A673 (cell line): ENCODE results near the gene ALG14. TPM values are rescaled to one million over a fixed set of nuclear protein-coding genes. Genes with fewer than 3 reads are reported as not detected.

Experiments
- BruUV-seq: library from RNA; stranded (reverse); fragments of 400-500 nt; replicated peaks from 2 replicates; lab custom pipeline; 2021; lab: Mats Ljungman, UMichigan
- CTCF ChIA-PET: fragments of 300-600 bp; sonication (Branson Sonifier 250); formaldehyde crosslinking; loops from one replicate; lab custom pipeline; 2022; ENCODE audit warnings: antibody characterized with exemption; lab: Charles Lee
- POLR2A ChIA-PET: fragments of 300-600 bp; sonication (Branson Sonifier 250); formaldehyde crosslinking; loops from one replicate; lab custom pipeline; 2022; ENCODE audit warnings: antibody characterized with exemption; ENCODE audit not compliant: low non-redundant PET; lab: Charles Lee
- DNase-seq: peaks from one replicate; pipeline ENCODE4 v3.0.0-alpha.2; 2015; ENCODE audit warnings: low spot score
- H3K27ac ChIP-seq: fragments of 200-600 bp; sonication (generic); 2 replicates; pipeline ENCODE4 v1.5.1; 2016; ENCODE audit warnings: mixed run types, low read depth, mild to moderate bottlenecking, mixed read lengths, antibody characterized with exemption, low read length; ENCODE audit not compliant: poor library complexity, severe bottlenecking
- H3K27me3 ChIP-seq: fragments of 200-600 bp; sonication (generic); replicated peaks from 2 replicates; pipeline ENCODE4 v1.6.1; 2017; ENCODE audit warnings: mixed run types, low read depth, mild to moderate bottlenecking, mixed read lengths, antibody characterized with exemption, low read length; ENCODE audit not compliant: insufficient read depth, poor library complexity
- H3K36me3 ChIP-seq: fragments of 200-600 bp; sonication (generic); 2 replicates; pipeline ENCODE4 v1.6.1; 2016; ENCODE audit warnings: mixed run types, mild to moderate bottlenecking, mixed read lengths, antibody characterized with exemption, low read length; ENCODE audit not compliant: insufficient read depth, poor library complexity, severe bottlenecking
- H3K4me1 ChIP-seq: fragments of 200-600 bp; sonication (generic); 2 replicates; pipeline ENCODE4 v1.6.1; 2017; ENCODE audit warnings: mixed run types, mild to moderate bottlenecking, mixed read lengths, antibody characterized with exemption, low read length; ENCODE audit not compliant: insufficient read depth, poor library complexity, severe bottlenecking
- H3K4me3 ChIP-seq: fragments of 200-600 bp; sonication (generic); 2 replicates; pipeline ENCODE4 v1.5.1; 2016; ENCODE audit warnings: low read depth, mixed run types, mild to moderate bottlenecking, mixed read lengths, low read length; ENCODE audit not compliant: poor library complexity, severe bottlenecking
- H3K9me3 ChIP-seq: fragments of 200-600 bp; sonication (generic); 2 replicates; pipeline ENCODE4 v1.6.1; 2016; ENCODE audit warnings: mixed run types, low read depth, mild to moderate bottlenecking, mixed read lengths, antibody characterized with exemption, low read length; ENCODE audit not compliant: poor library complexity, severe bottlenecking
- CTCF ChIP-seq: fragments of 300-800, 200-600 bp; sonication (generic); conservative IDR thresholded peaks from 2 replicates; pipeline ENCODE4 v1.5.1; 2017; ENCODE audit warnings: low read depth, mild to moderate bottlenecking, antibody characterized with exemption, low read length, moderate library complexity, mixed read lengths
- EZH2 ChIP-seq: fragments of 200-600 bp; sonication (generic); IDR thresholded peaks from 2 replicates; pipeline ENCODE4 v1.6.1; 2017; ENCODE audit warnings: borderline replicate concordance, low read depth, mild to moderate bottlenecking, mixed read lengths, antibody characterized with exemption, low read length; ENCODE audit not compliant: poor library complexity, severe bottlenecking
- intact Hi-C: fragments of 100-400 bp; cut with micrococcal nuclease; formaldehyde crosslinking; loops from one replicate; pipeline ENCODE4 v1.10.0; 2022; ENCODE audit not compliant: unreplicated experiment
- total RNA-seq: library from RNA; stranded (reverse); gene quantifications from 2 replicates; pipeline ENCODE4 v1.2.3, GENCODE V29; 2021

Gene ALG14
- total RNA-seq, 1 experiment from 2014 or later = 11.3 TPM

GRCh38 chr1:94937820-94938219 lies 134.9 kb downstream of the ALG14 start:
- BruUV-seq = no TSS peak
- H3K36me3 ChIP-seq = no peaks in the 10 kb centered on the region
- H3K9me3 ChIP-seq = no peaks in the 10 kb centered on the region
- no peak overlapping the region for H3K4me3 ChIP-seq
- intact Hi-C loops = no loop called here
- peaks cover 29% of the 10 kb centered on the region for H3K4me1 ChIP-seq
- ChIA-PET POLR2A (no interaction called here), CTCF (no interaction called here)
- DNase-seq = no peak
- no peaks in the 10 kb centered on the region for H3K27me3 ChIP-seq
- no peak overlapping the region for H3K27ac ChIP-seq
- TF ChIP-seq CTCF = no peak
- no peak for TF ChIP-seq EZH2

DNA sequence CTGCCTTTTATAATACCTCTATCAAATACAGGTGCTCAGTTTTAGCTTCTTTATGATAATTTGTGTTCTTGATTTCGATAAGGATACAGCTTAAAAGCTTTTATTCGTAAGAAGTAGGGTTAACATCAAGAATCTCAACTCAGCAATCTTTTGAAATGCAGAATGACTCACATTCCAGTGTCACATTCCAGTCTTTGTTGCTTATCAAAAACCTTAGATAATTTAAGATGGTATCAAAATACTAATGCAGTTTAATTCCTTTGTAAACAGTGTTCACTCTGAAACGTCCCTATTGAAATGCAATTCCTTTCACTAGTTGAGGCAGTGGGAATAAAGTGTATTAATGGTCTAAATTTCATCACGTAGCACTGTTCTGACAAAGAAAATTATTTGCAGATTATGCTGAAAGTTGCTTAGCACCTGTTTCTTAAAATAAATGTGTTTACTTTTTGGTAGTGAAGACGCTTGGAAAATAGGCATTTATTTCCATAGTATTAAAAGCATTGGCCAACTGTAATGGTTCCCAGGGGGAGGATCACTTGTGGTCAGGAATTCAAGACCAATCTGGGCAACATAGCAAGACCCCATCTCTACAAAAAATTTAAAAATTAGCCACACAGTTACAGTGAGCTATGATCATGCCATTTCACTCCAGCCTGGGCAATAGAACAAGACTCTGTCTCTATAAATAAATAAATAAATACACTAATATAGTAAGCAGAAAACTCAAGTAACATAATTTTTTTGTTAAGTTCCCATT lies 135.7 kb downstream of the ALG14 start:
- no peaks in the 10 kb centered on the region for H3K27me3 ChIP-seq
- no peak for DNase-seq
- H3K4me3 ChIP-seq = no peak overlapping the region
- no peaks in the 10 kb centered on the region for H3K36me3 ChIP-seq
- TF ChIP-seq EZH2 (no peak), CTCF (no peak)
- peaks cover 29% of the 10 kb centered on the region for H3K4me1 ChIP-seq
- H3K27ac ChIP-seq = peak overlapping the region; percentile 60
- intact Hi-C loops = no loop called here
- BruUV-seq = no TSS peak
- POLR2A ChIA-PET = no interaction called here
- no peaks in the 10 kb centered on the region for H3K9me3 ChIP-seq
- CTCF ChIA-PET = interaction anchor here (0.5 kb wide), 1 partner anchor 106 kb away, joined by 5 read pairs; no protein-coding TSS in a partner anchor

DNA sequence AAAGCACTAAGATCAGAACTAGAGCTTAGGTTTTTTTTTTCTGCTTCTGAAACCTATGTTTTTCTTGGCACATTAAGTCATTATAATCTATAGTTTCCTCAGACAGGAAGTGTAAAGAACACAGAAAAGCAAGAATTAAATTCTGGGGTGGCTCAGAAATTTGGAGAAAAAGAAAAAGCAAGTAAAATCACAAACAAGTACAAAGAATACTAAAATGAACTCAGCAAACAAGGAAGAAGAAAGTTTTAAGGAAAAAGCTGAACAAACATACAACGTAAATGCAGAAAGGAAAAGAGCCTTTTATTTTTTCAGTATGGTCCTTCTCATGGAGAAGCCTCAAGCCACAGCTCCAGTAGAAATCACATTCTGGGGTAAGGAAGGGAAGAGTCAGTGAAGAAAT lies 137.3 kb downstream of the ALG14 start:
- H3K4me3 ChIP-seq = no peak overlapping the region
- DNase-seq = no peak
- no peak for TF ChIP-seq EZH2
- TF ChIP-seq CTCF = no peak
- intact Hi-C loops = no loop called here
- CTCF ChIA-PET = no interaction called here
- peaks cover 29% of the 10 kb centered on the region for H3K4me1 ChIP-seq
- H3K27me3 ChIP-seq = no peaks in the 10 kb centered on the region
- H3K36me3 ChIP-seq = no peaks in the 10 kb centered on the region
- BruUV-seq = no TSS peak
- no peaks in the 10 kb centered on the region for H3K9me3 ChIP-seq
- POLR2A ChIA-PET = no interaction called here
- peak overlapping the region; percentile 60 for H3K27ac ChIP-seq
